IMR-90 (cell line): Measurements from ENCODE around the gene RPS19BP1. TPM values are rescaled to one million over a fixed set of nuclear protein-coding genes. Genes with fewer than 3 reads are reported as not detected.

ENCODE experiments used
- ATAC-seq: fragments of 200-7000 bp; cut with Tn5 transposase; 2 replicates; pipeline ENCODE4 v1.9.1; 2020; ENCODE audit warnings: low read depth, mild to moderate bottlenecking, moderate library complexity
- BruUV-seq: library from RNA; stranded (reverse); fragments of 400-500 nt; replicated peaks from 2 replicates; lab custom pipeline; 2021; lab: Mats Ljungman, UMichigan
- CTCF ChIA-PET: fragments of 300-600 bp; formaldehyde crosslinking; extraction: SDS; loops from one replicate; lab custom pipeline; 2021; ENCODE audit warnings: antibody characterized with exemption; lab: Yijun Ruan, JAX
- POLR2A ChIA-PET: fragments of 300-600 bp; sonication (Branson Sonifier 250); formaldehyde crosslinking; loops from one replicate; lab custom pipeline; 2022; ENCODE audit warnings: antibody characterized with exemption; ENCODE audit not compliant: unreplicated experiment; lab: Charles Lee
- DNase-seq: peaks from one replicate; pipeline ENCODE4 v3.0.0; 2013
- H2AFZ ChIP-seq: replicated peaks from 2 replicates; pipeline ENCODE3; 2013; ENCODE audit warnings: low read length, mild to moderate bottlenecking; ENCODE audit not compliant: poor library complexity
- H2AK5ac ChIP-seq: 2 replicates; pipeline ENCODE4 v1.6.1; 2013; ENCODE audit warnings: low read depth, low read length, inconsistent platforms
- H2AK9ac ChIP-seq: replicated peaks from 2 replicates; pipeline ENCODE3; 2013; ENCODE audit warnings: mild to moderate bottlenecking, low read depth, low read length, moderate library complexity; ENCODE audit not compliant: poor library complexity
- H2BK120ac ChIP-seq: 2 replicates; pipeline ENCODE4 v1.6.1; 2013; ENCODE audit warnings: low read depth, low read length, inconsistent platforms
- H2BK15ac ChIP-seq: 3 replicates; pipeline ENCODE4 v1.6.1; 2013; ENCODE audit warnings: low read depth, low read length, inconsistent platforms
- H2BK20ac ChIP-seq: 2 replicates; pipeline ENCODE4 v1.6.1; 2013; ENCODE audit warnings: low read depth, mild to moderate bottlenecking, inconsistent platforms, low read length, moderate library complexity
- H2BK5ac ChIP-seq: 2 replicates; pipeline ENCODE4 v1.6.1; 2013; ENCODE audit warnings: mild to moderate bottlenecking, low read depth, low read length, inconsistent platforms; ENCODE audit not compliant: poor library complexity, severe bottlenecking
- H3K14ac ChIP-seq: replicated peaks from 2 replicates; pipeline ENCODE4 v1.6.1; 2013; ENCODE audit warnings: low read depth, low read length, inconsistent platforms
- H3K18ac ChIP-seq: 2 replicates; pipeline ENCODE4 v1.6.1; 2013; ENCODE audit warnings: low read depth, low read length, control low read depth
- H3K23ac ChIP-seq: 2 replicates; pipeline ENCODE4 v1.6.1; 2013; ENCODE audit warnings: low read depth, low read length, inconsistent platforms
- H3K27ac ChIP-seq: 2 replicates; pipeline ENCODE4 v1.5.1; 2013; ENCODE audit warnings: mild to moderate bottlenecking, control low read depth, low read length; ENCODE audit not compliant: insufficient read depth
- H3K27me3 ChIP-seq: 2 replicates; pipeline ENCODE4 v1.6.1; 2013; ENCODE audit warnings: low read length; ENCODE audit not compliant: control insufficient read depth, insufficient read depth
- H3K36me3 ChIP-seq: 2 replicates; pipeline ENCODE4 v1.6.1; 2013; ENCODE audit warnings: low read length, mixed read lengths; ENCODE audit not compliant: control insufficient read depth, insufficient read depth
- H3K4ac ChIP-seq: 2 replicates; pipeline ENCODE4 v1.6.1; 2013; ENCODE audit warnings: low read depth, low read length, inconsistent platforms
- H3K4me1 ChIP-seq: 2 replicates; pipeline ENCODE4 v1.6.1; 2013; ENCODE audit warnings: low read length, mixed read lengths; ENCODE audit not compliant: control insufficient read depth, insufficient read depth
- H3K4me2 ChIP-seq: 2 replicates; pipeline ENCODE4 v1.6.1; 2013; ENCODE audit warnings: low read depth, mild to moderate bottlenecking, control low read depth, low read length, moderate library complexity
- H3K4me3 ChIP-seq: 2 replicates; pipeline ENCODE4 v1.5.1; 2013; ENCODE audit warnings: low read depth, mild to moderate bottlenecking, control low read depth, low read length, moderate library complexity; ENCODE audit not compliant: insufficient read depth
- H3K56ac ChIP-seq: 2 replicates; pipeline ENCODE4 v1.6.1; 2013; ENCODE audit warnings: low read length, inconsistent platforms; ENCODE audit not compliant: insufficient read depth; ENCODE audit errors: extremely low read depth
- H3K79me1 ChIP-seq, 2 experiments: 2 replicates each; pipeline ENCODE4 v1.6.1; 2013; ENCODE audit warnings: low read length in 2 of 2, inconsistent platforms in 1 of 2, low read depth in 1 of 2
- H3K9ac ChIP-seq: 2 replicates; pipeline ENCODE4 v1.6.1; 2013; ENCODE audit warnings: low read depth, low read length, control low read depth
- H3K9me1 ChIP-seq: 2 replicates; pipeline ENCODE4 v1.6.1; 2013; ENCODE audit warnings: low read length, inconsistent platforms; ENCODE audit not compliant: insufficient read depth
- H3K9me3 ChIP-seq: 2 replicates; pipeline ENCODE4 v1.6.1; 2013; ENCODE audit warnings: low read length; ENCODE audit not compliant: control insufficient read depth, insufficient read depth
- H4K20me1 ChIP-seq: 2 replicates; pipeline ENCODE4 v1.6.1; 2013; ENCODE audit warnings: low read length, inconsistent platforms; ENCODE audit not compliant: insufficient read depth
- H4K5ac ChIP-seq: 2 replicates; pipeline ENCODE4 v1.6.1; 2013; ENCODE audit warnings: mild to moderate bottlenecking, low read depth, low read length, control low read depth
- H4K8ac ChIP-seq, 2 experiments: 2 replicates each; pipeline ENCODE4 v1.6.1; 2013; ENCODE audit warnings: low read depth in 2 of 2, low read length in 2 of 2, control low read depth in 1 of 2, inconsistent platforms in 1 of 2
- H4K91ac ChIP-seq: 2 replicates; pipeline ENCODE4 v1.6.1; 2013; ENCODE audit warnings: low read depth, low read length, inconsistent platforms; ENCODE audit not compliant: insufficient read depth
- BHLHE40 ChIP-seq: fragments of 150-350 bp; IDR thresholded peaks from 2 replicates; pipeline ENCODE4 v1.6.1; 2016; ENCODE audit warnings: mild to moderate bottlenecking, low read depth, low read length
- MAFK ChIP-seq: IDR thresholded peaks from 2 replicates; pipeline ENCODE4 v1.6.1; 2012; ENCODE audit warnings: low read depth, low read length, improper control_type of control experiment
- MAZ ChIP-seq: IDR thresholded peaks from 2 replicates; pipeline ENCODE4 v1.6.1; 2012; ENCODE audit warnings: low read depth, mild to moderate bottlenecking, low read length, improper control_type of control experiment, moderate library complexity, borderline replicate concordance
- NFE2L2 ChIP-seq: fragments of 150-350 bp; IDR thresholded peaks from 2 replicates; pipeline ENCODE4 v1.6.1; 2016; ENCODE audit warnings: low read depth, mild to moderate bottlenecking, low read length
- RCOR1 ChIP-seq: IDR thresholded peaks from 2 replicates; pipeline ENCODE4 v1.6.1; 2012; ENCODE audit warnings: mild to moderate bottlenecking, low read length, improper control_type of control experiment; ENCODE audit not compliant: insufficient replicate concordance
- RFX5 ChIP-seq: IDR thresholded peaks from 2 replicates; pipeline ENCODE4 v1.8.0; 2012; ENCODE audit warnings: low read depth, mild to moderate bottlenecking, low read length, moderate library complexity
- SMC3 ChIP-seq: fragments of 150-350 bp; IDR thresholded peaks from 2 replicates; pipeline ENCODE4 v1.6.1; 2016; ENCODE audit warnings: low read depth, mild to moderate bottlenecking, antibody characterized with exemption, low read length, moderate library complexity
- WGBS, 2 experiments: methylation state at CpG; one replicate each; pipeline versions ENCODE4 v1.1.5 to v1.1.7; 2013; ENCODE audit warnings: missing lambda C conversion rate in 2 of 2; ENCODE audit not compliant: insufficient read length in 1 of 2; ENCODE audit errors: extremely low coverage in 2 of 2; 5-methylcytosine and 5-hydroxymethylcytosine counted together
- dilution Hi-C: fragments of 300-500 bp; cut with HindIII; formaldehyde crosslinking; loops from one replicate; pipeline ENCODE4 v1.14.3; 2018; ENCODE audit warnings: low sequenced_read_pairs; ENCODE audit not compliant: unreplicated experiment
- in situ Hi-C: fragments of 300-500 bp; cut with MboI; formaldehyde crosslinking; loops from 3 replicates; pipeline ENCODE4 v1.14.3; 2019; ENCODE audit warnings: low sequenced_read_pairs, inconsistent platforms, mixed read lengths
- intact Hi-C: fragments of 100-400 bp; cut with micrococcal nuclease; formaldehyde crosslinking; loops from 2 replicates; pipeline ENCODE4 v1.10.0; 2022
- polyA plus RNA-seq, 3 experiments: library from polyadenylated mRNA; depleted of rRNA; stranded (reverse); fragments of >200 nt; gene quantifications; 2 replicates each; pipeline ENCODE4 v1.2.3, GENCODE V29; 2012; ENCODE audit warnings: low replicate concordance in 1 of 3
- total RNA-seq: library from RNA; depleted of rRNA; stranded (reverse); fragments of >200 nt; gene quantifications from 2 replicates; pipeline ENCODE4 v1.2.3, GENCODE V29; 2012
- TF ChIP-seq, protein P1 (sequence below): fragments of 150-350 bp; IDR thresholded peaks from 2 replicates; pipeline ENCODE4 v1.6.1; 2016; ENCODE audit warnings: low read depth, mild to moderate bottlenecking, low read length, moderate library complexity, borderline replicate concordance
- TF ChIP-seq, protein P2 (sequence below): fragments of 150-350 bp; IDR thresholded peaks from 2 replicates; pipeline ENCODE4 v1.6.1; 2017; ENCODE audit warnings: mild to moderate bottlenecking, antibody characterized with exemption, low read length, low read depth
- TF ChIP-seq, protein P3 (sequence below): conservative IDR thresholded peaks from 2 replicates; pipeline ENCODE4 v1.5.1; 2012; ENCODE audit warnings: mild to moderate bottlenecking, low read depth, low read length, improper control_type of control experiment

RPS19BP1 gene
- total and polyA plus RNA-seq, 2 of the 4 experiments (the other 2 are of a cell fraction), result 33.0 to 95.4 TPM

DNA sequence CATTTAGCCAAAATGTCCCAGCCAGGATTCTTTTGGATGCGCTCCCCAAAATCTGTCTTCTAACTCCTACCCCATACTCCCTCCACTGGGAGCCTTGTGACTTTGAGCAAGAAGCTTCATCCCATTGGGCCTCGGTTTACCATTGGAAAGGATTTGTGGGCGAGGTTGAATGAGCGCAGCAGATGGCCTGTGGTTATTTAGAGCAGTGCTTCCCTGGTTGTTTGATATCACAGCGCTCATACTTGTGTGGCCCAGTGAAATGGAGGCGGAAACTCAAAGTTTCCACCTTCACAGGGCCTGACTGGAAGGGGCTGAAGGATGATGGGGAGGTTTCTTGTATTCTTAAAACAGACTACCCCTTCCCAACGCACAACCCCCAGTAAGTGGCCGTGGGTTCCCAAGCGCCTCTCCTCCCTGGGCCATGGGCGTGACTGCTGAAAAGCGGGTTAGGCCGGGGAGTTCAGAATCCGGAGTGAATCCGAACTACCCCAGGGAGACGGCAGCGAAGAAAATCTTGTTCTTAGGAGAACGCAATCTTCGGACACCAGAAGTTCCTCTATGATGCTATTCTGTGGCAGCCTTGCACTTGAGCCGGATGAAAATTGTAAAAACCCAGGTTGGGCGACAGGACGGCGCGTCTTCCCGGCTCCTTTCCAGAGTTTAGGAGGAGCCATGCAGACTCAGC lies 13.4 kb downstream of the RPS19BP1 start (continued):
- TF ChIP-seq, protein P1, sequence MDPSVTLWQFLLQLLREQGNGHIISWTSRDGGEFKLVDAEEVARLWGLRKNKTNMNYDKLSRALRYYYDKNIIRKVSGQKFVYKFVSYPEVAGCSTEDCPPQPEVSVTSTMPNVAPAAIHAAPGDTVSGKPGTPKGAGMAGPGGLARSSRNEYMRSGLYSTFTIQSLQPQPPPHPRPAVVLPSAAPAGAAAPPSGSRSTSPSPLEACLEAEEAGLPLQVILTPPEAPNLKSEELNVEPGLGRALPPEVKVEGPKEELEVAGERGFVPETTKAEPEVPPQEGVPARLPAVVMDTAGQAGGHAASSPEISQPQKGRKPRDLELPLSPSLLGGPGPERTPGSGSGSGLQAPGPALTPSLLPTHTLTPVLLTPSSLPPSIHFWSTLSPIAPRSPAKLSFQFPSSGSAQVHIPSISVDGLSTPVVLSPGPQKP, result no peak

DNA sequence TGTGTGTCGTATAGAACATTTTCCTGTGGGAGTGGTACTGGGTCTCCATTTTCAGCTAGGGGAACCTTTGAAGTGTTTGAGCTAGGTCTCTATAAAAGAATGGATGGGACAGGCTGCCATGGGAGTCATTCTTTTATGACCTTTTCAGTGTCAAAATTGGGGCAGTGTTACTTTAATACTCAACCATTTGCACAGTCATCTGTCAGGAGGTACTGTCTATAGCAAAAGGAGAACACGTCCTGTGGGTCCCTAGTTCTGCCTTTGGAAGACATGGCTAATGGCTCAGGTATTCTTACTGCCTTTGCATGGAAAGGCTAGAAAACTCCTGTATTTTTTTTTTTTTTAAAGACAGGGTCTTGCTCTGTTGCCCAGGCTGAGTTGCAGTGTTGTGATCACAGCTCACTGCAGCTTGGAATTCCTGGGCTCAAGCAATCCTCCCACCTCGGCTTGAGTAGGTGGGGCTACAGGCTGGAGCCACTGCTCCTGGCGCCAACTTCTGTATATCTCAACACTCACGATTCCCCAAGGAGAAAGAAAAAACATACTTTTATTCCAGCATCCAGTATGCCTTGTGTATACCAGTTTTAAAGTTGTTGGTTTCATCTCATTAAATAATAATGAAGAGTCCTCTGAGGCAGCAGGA lies 14.3 kb downstream of the RPS19BP1 start:
- Histone ChIP-seq H3K23ac (peak overlapping the region; percentile 95; the same call in 1 of the 2 replicates), H2AFZ (no peak overlapping the region), H2BK20ac (no peak overlapping the region), H2AK5ac (peak overlapping the region; percentile 71; the same call in 1 of the 2 replicates), H3K4ac (peak overlapping the region; percentile 39; the same call in 1 of the 2 replicates), H2BK120ac (no peak overlapping the region), H3K14ac (peak overlapping the region; percentile 92), H3K4me2 (no peak overlapping the region), H3K9ac (peak overlapping the region; percentile 90; the same call in 1 of the 2 replicates), H3K56ac (no peak overlapping the region), H2BK5ac (no peak overlapping the region), H3K4me3 (no peak overlapping the region), H4K5ac (no peak overlapping the region), H3K9me1 (0 out of 2 replicates have a peak, but pooled peaks cover 2% of the 10 kb centered on the region), H3K18ac (no peak overlapping the region), H2AK9ac (no peak overlapping the region), H3K36me3 (peaks cover 45% of the 10 kb centered on the region), H3K79me1 (peaks cover 35 to 68% of the 10 kb centered on the region in 2 experiments), H3K27me3 (no peaks in the 10 kb centered on the region), H3K27ac (no peak overlapping the region), H4K20me1 (peaks cover 42% of the 10 kb centered on the region), H2BK15ac (no peak overlapping the region), H3K4me1 (peaks cover 4% of the 10 kb centered on the region), H4K91ac (no peak overlapping the region), H3K9me3 (no peaks in the 10 kb centered on the region), H4K8ac (peak overlapping the region; percentile 90 to 91; a peak in 2 of 4 replicates)
- intact Hi-C loops, result loop anchor here (2.0 to 5.0 kb wide), 2 partner anchors 15 to 176 kb away; partner anchors contain the start of gene MIEF1
- in situ Hi-C loops, result loop anchor here (10.0 kb wide), 1 partner anchor 113 kb away; no protein-coding TSS in a partner anchor
- DNase-seq, result peak; percentile 30
- BruUV-seq, result no TSS peak
- ATAC-seq, result no peak
- ChIA-PET CTCF (interaction anchor here (0.6 kb wide), 1 partner anchor 627 kb away, joined by 4 read pairs; no protein-coding TSS in a partner anchor), POLR2A (interaction anchor here (0.6 kb wide), 1 partner anchor 52 kb away, joined by 3 read pairs; no protein-coding TSS in a partner anchor)
- no CpG with 5 or more reads among the region's 5 CpGs for WGBS, 2 experiments
- dilution Hi-C loops, result no loop called here
- TF ChIP-seq, protein P2, sequence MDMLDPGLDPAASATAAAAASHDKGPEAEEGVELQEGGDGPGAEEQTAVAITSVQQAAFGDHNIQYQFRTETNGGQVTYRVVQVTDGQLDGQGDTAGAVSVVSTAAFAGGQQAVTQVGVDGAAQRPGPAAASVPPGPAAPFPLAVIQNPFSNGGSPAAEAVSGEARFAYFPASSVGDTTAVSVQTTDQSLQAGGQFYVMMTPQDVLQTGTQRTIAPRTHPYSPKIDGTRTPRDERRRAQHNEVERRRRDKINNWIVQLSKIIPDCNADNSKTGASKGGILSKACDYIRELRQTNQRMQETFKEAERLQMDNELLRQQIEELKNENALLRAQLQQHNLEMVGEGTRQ, result no peak
- no peak for TF ChIP-seq RCOR1
- TF ChIP-seq BHLHE40, result no peak
- TF ChIP-seq NFE2L2, result no peak
- TF ChIP-seq MAFK, result no peak
- TF ChIP-seq, protein P3, sequence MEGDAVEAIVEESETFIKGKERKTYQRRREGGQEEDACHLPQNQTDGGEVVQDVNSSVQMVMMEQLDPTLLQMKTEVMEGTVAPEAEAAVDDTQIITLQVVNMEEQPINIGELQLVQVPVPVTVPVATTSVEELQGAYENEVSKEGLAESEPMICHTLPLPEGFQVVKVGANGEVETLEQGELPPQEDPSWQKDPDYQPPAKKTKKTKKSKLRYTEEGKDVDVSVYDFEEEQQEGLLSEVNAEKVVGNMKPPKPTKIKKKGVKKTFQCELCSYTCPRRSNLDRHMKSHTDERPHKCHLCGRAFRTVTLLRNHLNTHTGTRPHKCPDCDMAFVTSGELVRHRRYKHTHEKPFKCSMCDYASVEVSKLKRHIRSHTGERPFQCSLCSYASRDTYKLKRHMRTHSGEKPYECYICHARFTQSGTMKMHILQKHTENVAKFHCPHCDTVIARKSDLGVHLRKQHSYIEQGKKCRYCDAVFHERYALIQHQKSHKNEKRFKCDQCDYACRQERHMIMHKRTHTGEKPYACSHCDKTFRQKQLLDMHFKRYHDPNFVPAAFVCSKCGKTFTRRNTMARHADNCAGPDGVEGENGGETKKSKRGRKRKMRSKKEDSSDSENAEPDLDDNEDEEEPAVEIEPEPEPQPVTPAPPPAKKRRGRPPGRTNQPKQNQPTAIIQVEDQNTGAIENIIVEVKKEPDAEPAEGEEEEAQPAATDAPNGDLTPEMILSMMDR, result no peak
- no peak for TF ChIP-seq RFX5
- no peak for TF ChIP-seq SMC3
- TF ChIP-seq MAZ, result no peak
